PC-3 (cell line): ENCODE results near the gene GRIN2D.

Experiments
- CTCF ChIP-seq: fragments of 300-600 bp; sonication (generic); conservative IDR thresholded peaks from 2 replicates; pipeline ENCODE4 v1.5.1; 2017; ENCODE audit warnings: antibody characterized with exemption, low read depth, mild to moderate bottlenecking, low read length
- EZH2 ChIP-seq: fragments of 300-600 bp; sonication (generic); IDR thresholded peaks from one replicate; pipeline ENCODE4 v1.6.1; 2017; ENCODE audit warnings: antibody characterized with exemption, mild to moderate bottlenecking, low read length; ENCODE audit not compliant: unreplicated experiment
- EZH2phosphoT487 ChIP-seq: fragments of 300-600 bp; sonication (generic); IDR thresholded peaks from 2 replicates; pipeline ENCODE4 v1.6.1; 2018; ENCODE audit warnings: mild to moderate bottlenecking, antibody characterized with exemption, low read length, borderline replicate concordance

GRCh38 chr19:48415395-48415794, 21.9 kb downstream of the GRIN2D start:
- TF ChIP-seq CTCF (no peak), EZH2phosphoT487 (no peak), EZH2 (no peak)
